Brain microvascular endothelial cell (primary cell): Measurements from ENCODE around the gene GGCX.

Experiments
- DNase-seq: peaks from one replicate; pipeline ENCODE4 v3.0.0-alpha.2; 2020
- H3K27ac ChIP-seq: fragments of 250-450 bp; sonication (Bioruptor Pico); 2 replicates; pipeline ENCODE4 v1.5.1; 2020; ENCODE audit warnings: mild to moderate bottlenecking, moderate library complexity
- H3K27me3 ChIP-seq: fragments of 250-450 bp; sonication (Bioruptor Pico); replicated peaks from 2 replicates; pipeline ENCODE4 v1.5.1; 2020; ENCODE audit warnings: mild to moderate bottlenecking
- H3K36me3 ChIP-seq: fragments of 250-450 bp; sonication (Bioruptor Pico); replicated peaks from 2 replicates; pipeline ENCODE4 v1.5.1; 2020; ENCODE audit warnings: mild to moderate bottlenecking
- H3K4me3 ChIP-seq: 2 replicates; pipeline ENCODE4 v1.5.1; 2011; ENCODE audit warnings: low read depth, mild to moderate bottlenecking, control low read depth, low read length, moderate library complexity
- in situ Hi-C: cut with HindIII; loops from 2 replicates; pipeline ENCODE4 v1.10.0; 2017; ENCODE audit warnings: low sequenced_read_pairs, low pct_ligation_motif_present
- TF ChIP-seq, protein P1 (sequence below): IDR thresholded peaks from 2 replicates; pipeline ENCODE4 v1.5.1; 2011; ENCODE audit warnings: low read depth, mild to moderate bottlenecking, moderate library complexity, low read length, control low read depth, inconsistent platforms; ENCODE audit errors: missing control alignments

The GGCX gene

DNA sequence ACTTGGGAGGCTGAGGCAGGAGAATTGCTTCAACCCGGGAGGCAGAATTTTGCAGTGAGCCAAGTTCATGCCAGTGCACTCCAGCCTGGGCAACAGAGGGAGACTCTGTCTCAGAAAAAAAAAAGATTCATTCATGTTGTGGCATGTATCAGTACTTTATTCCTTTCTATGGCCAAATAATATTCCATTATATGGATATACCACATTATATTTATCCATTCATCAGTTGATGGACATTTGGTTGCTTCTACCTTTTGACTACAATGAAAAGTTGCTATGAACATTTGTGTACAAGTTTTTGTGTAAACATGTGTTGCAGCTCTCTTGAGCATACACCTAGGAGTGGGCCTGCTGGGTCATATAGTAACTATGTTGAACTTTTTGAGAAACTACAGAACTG is 31.5 kb downstream of the GGCX start:
- in situ Hi-C loops: no loop called here
- H3K36me3 ChIP-seq: no peaks in the 10 kb centered on the region
- H3K27ac ChIP-seq: no peak overlapping the region
- no peaks in the 10 kb centered on the region for H3K27me3 ChIP-seq
- no peak for DNase-seq
- TF ChIP-seq, protein P1, sequence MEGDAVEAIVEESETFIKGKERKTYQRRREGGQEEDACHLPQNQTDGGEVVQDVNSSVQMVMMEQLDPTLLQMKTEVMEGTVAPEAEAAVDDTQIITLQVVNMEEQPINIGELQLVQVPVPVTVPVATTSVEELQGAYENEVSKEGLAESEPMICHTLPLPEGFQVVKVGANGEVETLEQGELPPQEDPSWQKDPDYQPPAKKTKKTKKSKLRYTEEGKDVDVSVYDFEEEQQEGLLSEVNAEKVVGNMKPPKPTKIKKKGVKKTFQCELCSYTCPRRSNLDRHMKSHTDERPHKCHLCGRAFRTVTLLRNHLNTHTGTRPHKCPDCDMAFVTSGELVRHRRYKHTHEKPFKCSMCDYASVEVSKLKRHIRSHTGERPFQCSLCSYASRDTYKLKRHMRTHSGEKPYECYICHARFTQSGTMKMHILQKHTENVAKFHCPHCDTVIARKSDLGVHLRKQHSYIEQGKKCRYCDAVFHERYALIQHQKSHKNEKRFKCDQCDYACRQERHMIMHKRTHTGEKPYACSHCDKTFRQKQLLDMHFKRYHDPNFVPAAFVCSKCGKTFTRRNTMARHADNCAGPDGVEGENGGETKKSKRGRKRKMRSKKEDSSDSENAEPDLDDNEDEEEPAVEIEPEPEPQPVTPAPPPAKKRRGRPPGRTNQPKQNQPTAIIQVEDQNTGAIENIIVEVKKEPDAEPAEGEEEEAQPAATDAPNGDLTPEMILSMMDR: no peak
- H3K4me3 ChIP-seq: no peak overlapping the region

DNA sequence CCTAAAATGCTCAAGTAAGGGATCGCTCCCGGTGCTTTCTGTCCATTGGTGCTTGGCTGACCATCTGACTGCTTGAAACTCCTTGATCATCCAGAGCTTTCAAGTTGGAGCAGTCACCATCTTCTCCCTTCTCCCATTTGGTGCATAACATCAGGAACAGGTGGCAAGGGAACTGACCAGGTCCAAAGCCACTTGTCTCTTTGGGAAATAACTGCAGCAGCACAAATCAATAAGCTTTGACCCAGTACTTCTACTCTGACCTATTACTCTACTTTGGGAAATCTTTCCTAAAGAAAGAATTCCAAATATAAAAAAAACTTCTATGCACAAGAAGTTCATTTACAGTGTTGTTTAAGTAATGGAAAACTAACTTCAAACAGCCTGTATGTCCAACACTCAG is 32.9 kb downstream of the GGCX start:
- H3K4me3 ChIP-seq: no peak overlapping the region
- H3K27me3 ChIP-seq: no peaks in the 10 kb centered on the region
- H3K27ac ChIP-seq: no peak overlapping the region
- TF ChIP-seq, protein P1: no peak
- no peak for DNase-seq
- H3K36me3 ChIP-seq: no peaks in the 10 kb centered on the region
- in situ Hi-C loops: no loop called here

DNA sequence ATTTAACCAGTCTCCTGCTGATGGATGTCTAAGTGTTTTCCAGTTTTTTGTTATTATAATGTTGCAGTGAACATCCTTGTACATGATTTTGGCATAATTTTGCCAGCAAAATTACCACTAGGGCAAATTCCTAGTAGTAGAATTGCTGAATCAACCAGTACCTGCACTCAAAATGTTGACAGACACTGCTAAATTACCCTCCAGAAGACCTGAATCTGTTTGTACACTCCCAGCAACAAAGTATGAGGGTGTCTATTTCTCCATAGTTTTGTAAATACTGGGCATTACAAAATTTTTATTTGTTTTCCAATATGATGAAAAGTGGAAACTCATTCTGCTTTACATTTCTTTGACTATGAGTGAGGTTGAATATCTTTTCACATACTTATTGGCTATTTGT is 33.5 kb downstream of the GGCX start:
- in situ Hi-C loops: no loop called here
- Histone ChIP-seq H3K27me3 (no peaks in the 10 kb centered on the region), H3K4me3 (no peak overlapping the region), H3K36me3 (no peaks in the 10 kb centered on the region), H3K27ac (no peak overlapping the region)
- DNase-seq: no peak
- TF ChIP-seq, protein P1: no peak

DNA sequence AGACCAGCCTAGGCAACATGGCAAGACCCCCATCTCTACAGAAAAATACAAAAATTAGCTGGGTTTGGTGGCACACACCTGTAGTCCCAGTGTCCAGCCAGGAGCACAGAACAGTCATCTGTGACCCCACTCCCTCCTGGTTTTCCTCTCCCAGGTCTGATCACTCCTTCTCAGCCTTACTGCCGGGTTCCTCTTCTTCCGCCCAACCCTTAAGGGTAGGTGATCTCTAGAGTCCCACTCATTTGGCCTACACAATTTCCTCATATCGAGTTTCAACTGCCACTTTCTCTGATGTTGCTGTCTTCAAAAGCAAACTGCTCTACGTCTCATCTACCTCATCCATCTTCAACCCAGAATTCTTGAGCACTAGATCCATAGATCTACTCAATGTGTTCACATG is 35.7 kb downstream of the GGCX start:
- Histone ChIP-seq H3K4me3 (no peak overlapping the region), H3K27me3 (no peaks in the 10 kb centered on the region), H3K36me3 (no peaks in the 10 kb centered on the region), H3K27ac (no peak overlapping the region)
- in situ Hi-C loops: no loop called here
- TF ChIP-seq, protein P1: no peak
- no peak for DNase-seq

DNA sequence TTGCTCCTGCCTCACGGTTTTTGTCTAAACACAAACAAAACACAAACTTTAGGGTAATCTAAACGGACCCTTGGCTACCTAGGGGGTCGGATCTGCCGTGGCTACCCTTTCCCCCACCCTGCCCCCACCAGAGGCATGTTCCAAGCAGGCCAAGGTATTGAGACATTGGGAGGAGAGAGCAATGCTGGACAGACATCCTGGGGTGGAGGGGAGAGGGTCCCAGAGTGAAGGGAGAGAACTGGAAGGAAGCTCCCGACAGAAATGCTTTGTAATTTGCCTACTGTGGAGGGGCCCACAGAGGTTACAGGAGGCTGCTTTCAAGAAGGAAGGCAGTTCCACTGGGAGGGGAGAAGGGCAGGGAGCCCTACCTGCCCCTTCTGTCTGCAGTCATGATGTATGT is 36.3 kb downstream of the GGCX start:
- no peak overlapping the region for H3K27ac ChIP-seq
- in situ Hi-C loops: no loop called here

More for the DNA sequence above, 36.3 kb downstream of the GGCX start:
- no peaks in the 10 kb centered on the region for H3K36me3 ChIP-seq
- TF ChIP-seq, protein P1: no peak
- no peaks in the 10 kb centered on the region for H3K27me3 ChIP-seq
- no peak overlapping the region for H3K4me3 ChIP-seq
- no peak for DNase-seq
